ENCODE data around the gene SDHAF3.
A peak's percentile ranks its signal among the peaks of the same experiment; 100 is the strongest.
"Not testable (repeated sequence)": the region's sequence is repeated elsewhere in the genome, so short reads cannot be mapped to it uniquely, and the experiment has no call there.

Gene SDHAF3

DNA sequence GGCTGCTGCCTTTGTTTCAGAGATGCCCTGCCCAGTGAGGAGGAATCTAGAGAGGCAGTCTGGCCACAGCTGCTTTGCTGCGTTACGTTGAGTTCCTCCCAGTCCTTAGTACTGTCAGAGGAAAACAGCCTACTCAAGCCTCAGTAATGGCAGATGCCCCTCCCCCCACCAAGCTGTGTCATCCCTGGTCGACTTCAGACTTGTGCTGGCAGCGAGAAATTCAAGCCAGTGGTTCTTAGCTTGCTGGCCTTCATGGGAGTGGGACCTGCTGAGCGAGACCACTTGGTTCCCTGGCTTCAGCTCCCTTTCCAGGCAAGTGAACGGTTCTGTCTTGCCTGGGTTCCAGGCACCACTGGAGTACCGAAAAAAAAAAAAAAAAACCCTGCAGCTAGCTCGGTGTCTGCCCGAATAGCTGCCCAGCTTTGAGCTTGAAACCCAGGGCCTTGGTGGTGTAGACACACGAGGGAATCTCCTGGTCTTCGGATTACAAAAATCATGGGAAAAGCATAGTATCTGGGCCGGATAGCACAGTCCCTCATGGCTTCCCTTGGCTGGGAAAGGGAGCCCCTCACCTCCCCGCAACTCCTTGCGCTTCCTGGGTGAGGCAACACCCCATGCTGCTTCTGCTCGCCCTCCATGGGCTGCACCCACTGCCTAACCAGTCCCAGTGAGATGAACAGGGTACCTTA lies 9.1 kb downstream of the SDHAF3 start:
- no peak for DNase-seq

DNA sequence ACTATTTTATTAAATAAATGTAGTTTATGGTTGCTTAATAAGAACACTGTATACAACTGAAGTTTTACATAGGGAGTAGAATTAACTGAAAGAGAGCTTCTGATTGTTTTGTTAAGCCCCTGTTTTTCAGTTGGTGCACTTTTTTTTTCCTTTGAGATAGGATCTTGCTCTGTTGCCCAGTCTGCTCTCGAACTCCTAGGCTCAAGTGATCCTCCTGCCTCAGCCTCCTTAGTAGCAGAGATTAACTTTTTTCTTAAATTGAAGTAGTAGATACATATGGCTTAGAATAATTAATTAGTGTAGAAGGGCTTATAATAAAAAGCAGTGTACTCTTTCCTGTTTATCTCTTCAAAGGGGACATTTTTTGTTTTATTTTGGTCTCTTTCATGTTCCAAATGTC lies 11.2 kb downstream of the SDHAF3 start:
- DNase-seq, result no peak

DNA sequence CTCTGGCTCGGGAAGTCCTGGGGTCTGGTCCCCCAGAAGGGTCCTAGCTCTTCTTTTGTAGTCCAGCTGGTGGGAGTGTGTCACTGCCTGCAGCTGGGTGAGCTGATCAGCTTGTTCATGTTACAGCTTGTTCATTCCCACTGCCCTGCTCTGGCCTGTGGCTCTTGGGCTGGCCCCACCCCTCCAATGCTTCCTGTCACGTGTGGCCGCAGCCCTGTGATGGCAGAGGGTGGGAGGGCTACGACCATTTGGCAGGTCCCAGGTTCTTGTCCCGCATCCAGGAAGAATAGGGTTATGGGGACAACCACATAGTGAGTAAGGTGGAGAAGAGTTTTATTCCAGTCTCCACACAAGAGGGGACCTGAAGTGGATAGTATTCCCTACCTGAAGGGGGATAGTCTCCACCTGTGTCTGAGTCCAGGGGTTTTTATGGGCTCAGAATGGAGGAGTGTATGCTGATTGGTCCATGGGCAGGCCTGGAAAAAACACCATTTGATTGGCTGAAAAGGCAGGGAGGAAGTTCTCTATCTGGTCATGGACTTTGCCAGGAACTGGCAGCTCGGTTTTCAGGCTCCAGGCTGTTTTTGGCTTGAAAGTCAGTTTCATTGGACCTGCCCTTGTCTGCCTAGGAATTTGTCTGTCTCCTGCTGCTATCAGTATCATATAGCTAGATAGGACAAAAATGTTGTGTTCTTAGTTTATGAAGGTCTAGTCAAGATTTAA lies 13.1 kb downstream of the SDHAF3 start:
- no peak for DNase-seq

GRCh38 chr7:97133159-97133558 lies 15.7 kb downstream of the SDHAF3 start:
- no peak for DNase-seq

- DNase-seq, result no peak
Measured at GRCh38 chr7:97138830-97139229, 21.3 kb downstream of the SDHAF3 start.

- peak; percentile 4 for DNase-seq
Measured at GRCh38 chr7:97145068-97145467, 27.6 kb downstream of the SDHAF3 start.

DNA sequence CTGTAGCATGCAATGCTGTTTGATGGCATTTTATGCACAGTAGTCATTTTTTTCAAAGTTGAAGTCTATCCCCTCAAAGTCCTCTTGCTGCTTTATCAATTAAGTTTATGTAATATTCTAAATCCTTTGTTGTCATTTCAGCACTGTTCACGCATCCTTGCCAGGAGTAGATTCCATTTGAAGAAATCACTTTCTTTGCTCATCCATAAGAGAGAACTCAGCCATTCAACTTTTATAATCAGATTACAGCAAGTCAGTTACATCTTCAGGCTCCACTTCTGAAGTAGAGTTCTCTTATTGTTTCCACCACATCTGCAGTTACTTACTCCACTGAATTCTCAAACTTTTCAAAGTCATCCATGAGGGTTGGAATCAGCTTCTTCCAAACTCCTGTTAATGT lies 32.3 kb downstream of the SDHAF3 start:
- no peak for DNase-seq

GRCh38 chr7:97155897-97156418 lies 38.5 kb downstream of the SDHAF3 start:
- no peak for DNase-seq

DNA sequence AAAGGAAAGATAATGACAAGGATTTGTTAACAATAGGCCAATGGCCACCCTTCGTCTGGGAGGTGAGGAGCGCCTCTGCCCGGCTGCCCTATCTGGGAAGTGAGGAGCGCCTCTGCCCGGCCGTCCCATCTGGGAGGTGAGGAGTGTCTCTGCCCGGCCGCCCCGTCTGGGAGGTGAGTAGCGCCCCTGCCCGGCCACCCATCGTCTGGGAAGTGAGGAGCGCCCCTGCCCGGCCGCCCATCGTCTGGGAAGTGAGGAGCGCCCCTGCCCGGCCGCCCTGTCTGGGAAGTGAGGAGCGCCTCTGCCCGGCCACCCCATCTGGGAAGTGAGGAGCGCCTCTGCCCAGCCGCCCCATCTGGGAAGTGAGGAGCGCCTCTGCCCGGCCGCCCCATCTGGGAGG lies 42.5 kb downstream of the SDHAF3 start:
- not testable (repeated sequence) for DNase-seq

- not testable (repeated sequence) for DNase-seq
Measured at GRCh38 chr7:97161609-97162008, 44.1 kb downstream of the SDHAF3 start.

DNA sequence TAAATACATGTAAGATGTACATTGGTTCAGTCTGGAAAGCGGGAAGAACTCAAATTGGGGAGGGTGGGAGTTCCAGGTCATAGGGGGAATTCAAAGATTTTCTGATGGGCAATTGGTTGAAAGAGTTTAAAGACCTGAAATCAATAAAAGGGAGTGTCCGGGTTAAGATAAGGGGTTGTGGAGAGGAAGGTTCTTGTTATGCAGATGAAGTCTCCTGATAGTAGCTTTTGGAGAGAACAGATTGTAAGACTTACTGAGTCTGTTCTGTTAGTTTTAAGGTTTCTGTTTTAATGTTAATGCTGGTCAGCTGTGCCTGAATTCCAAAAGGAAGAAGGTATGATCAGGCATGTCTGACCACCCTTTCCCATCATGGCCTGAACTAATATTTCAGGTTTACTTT lies 48.8 kb downstream of the SDHAF3 start:
- DNase-seq, result no peak

DNA sequence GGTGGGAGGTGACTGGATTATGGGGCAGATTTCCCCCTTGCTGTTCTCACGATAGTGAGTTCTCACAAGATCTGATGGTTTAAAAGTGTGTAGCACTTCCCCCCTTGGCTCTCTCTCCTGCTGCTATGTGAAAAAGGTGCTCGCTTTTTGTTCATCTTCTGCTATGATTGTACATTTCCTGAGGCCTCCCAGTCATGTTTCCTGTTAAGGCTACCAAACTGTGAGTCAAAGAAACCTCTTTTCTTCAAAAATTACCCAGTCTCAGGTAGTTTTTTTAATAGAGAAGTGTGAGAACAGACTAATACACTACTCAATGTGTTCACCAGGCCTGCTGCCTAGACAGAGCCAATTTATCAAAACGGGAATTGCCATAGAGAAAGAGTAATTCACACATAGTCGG lies 49.7 kb downstream of the SDHAF3 start:
- DNase-seq, result no peak

DNA sequence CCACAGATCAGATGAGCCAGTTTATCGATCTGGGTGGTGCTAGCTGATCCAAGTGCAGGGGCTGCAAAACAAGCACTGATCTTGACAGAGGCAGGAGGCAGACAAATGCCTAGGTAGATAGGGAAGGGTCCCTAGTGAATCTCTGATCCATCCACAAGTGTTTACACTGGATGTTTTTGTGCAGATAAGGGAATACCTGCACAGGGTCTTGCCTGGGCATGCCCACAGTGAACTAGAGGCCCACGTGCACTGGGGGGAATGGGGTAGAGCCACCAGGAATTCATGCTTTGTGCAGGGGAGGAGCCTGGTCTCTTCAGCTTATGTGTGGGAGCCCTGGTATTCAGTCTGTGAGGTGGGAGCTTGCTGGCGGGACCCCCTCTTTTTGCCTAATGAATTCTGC lies 50.3 kb downstream of the SDHAF3 start:
- no peak for DNase-seq

GRCh38 chr7:97174303-97174702 lies 56.8 kb downstream of the SDHAF3 start:
- no peak for DNase-seq

GRCh38 chr7:97179454-97180104 lies 62.1 kb downstream of the SDHAF3 start:
- DNase-seq, result peak; percentile 63

- no peak for DNase-seq
Measured at GRCh38 chr7:97187067-97187466, 69.6 kb downstream of the SDHAF3 start.

GRCh38 chr7:97196174-97196573 lies 78.7 kb downstream of the SDHAF3 start:
- not testable (repeated sequence) for DNase-seq

GRCh38 chr7:97198596-97198995 lies 81.1 kb downstream of the SDHAF3 start:
- no peak for DNase-seq

GRCh38 chr7:97200018-97200417 lies 82.5 kb downstream of the SDHAF3 start:
- no peak for DNase-seq

- no peak for DNase-seq
Measured at GRCh38 chr7:97203957-97204356, 86.5 kb downstream of the SDHAF3 start.

DNA sequence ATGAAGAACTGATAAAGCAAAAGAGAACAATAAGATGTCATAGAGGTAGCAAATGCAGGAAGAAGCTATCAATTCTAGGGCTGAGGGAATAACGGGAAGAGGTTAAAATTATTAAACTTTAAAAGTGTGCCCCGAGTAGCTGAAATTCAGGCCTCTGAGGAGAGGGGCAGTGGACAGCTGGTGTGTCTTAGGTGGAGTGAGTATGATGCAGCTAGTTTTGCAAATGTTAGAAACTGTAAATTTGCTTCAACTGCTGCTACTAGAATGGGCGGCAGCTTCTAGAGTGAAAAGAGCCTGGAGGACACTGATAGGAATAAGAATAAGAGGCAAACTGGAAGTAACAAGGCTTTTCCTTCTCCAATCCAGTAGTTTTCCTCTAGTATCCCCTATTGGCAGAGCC lies 87.3 kb downstream of the SDHAF3 start:
- no peak for DNase-seq

DNA sequence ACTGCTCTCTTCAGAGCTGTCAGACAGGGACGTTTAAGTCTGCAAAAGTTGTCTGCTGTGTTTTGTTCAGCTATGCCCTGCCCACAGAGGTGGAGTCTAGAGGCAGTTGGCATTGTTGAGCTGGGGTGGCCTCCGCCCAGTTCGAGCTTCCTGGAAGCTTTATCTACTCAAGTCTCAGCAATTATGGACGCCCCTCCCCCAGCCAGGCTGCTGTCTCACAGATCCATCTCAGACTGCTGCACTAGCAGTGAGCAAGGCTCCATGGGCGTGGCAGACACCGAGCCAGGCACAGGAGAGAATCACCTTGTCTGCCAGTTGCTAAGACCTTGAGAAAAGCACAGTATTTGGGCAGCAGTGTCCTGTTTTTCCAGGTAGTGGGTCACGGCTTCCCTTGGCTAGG lies 98.1 kb downstream of the SDHAF3 start:
- no peak for DNase-seq

- DNase-seq, result no peak
Measured at GRCh38 chr7:97218767-97219166, 101.3 kb downstream of the SDHAF3 start.

DNA sequence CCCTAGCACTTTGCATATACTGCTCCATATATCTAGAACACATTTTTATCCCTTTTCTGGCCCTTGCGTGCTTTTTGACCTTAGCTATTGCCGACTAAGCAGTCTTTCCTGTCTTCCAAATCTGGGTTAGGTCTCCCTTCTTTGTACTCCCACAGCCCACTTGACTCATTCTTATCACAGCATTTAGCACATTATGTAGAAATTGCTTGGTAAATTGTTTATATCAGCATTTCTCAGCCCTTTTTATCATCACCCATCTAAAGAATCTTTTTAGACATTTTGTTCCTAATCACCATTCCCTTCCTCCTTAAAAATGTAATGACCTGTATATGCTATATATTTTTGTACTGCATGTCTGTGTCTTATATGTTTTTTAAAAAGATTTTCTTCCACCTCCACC lies 101.7 kb downstream of the SDHAF3 start:
- DNase-seq, result no peak

Data from NCI-H2081 treated with DMSO at 0.1 percent for 48 hours (cell line).